Transverse colon (tissue), 4 donors: ENCODE results near the gene LILRA2. TPM values are rescaled to one million over a fixed set of nuclear protein-coding genes. Genes with fewer than 3 reads are reported as not detected.
"Not testable (repeated sequence)": the region's sequence is repeated elsewhere in the genome, so short reads cannot be mapped to it uniquely, and the experiment has no call there.

Experiments
- DNase-seq: peaks from one replicate; pipeline ENCODE4 v3.0.0-alpha.2; 2019
- H3K27ac ChIP-seq, 4 donors: fragments of 200-600 bp; sonication (generic); 2 replicates each; pipeline ENCODE4 v1.5.1; 2016 to 2018; ENCODE audit warnings: inconsistent platforms in 4 of 4
- H3K27me3 ChIP-seq: fragments of 200-600 bp; sonication (generic); 2 replicates; pipeline ENCODE4 v1.5.1; 2017; ENCODE audit warnings: inconsistent platforms
- H3K36me3 ChIP-seq, 4 donors: fragments of 200-600 bp; sonication (generic); 2 replicates each; pipeline ENCODE4 v1.5.1; 2017 to 2019; ENCODE audit warnings: inconsistent platforms in 4 of 4
- H3K4me1 ChIP-seq, 4 donors: fragments of 200-600 bp; sonication (generic); 2 replicates each; pipeline ENCODE4 v1.5.1; 2017 to 2020; ENCODE audit warnings: inconsistent platforms in 4 of 4
- H3K4me3 ChIP-seq, 4 donors: fragments of 200-600 bp; sonication (generic); 1 replicate in 1 of 4; 2 replicates in 3 of 4; pipeline versions ENCODE4 v1.5.1 to v1.6.1; 2017 to 2019; ENCODE audit warnings: inconsistent platforms in 4 of 4
- H3K9me3 ChIP-seq, 2 donors: fragments of 200-600 bp; sonication (generic); 2 replicates each; pipeline ENCODE4 v1.5.1; 2017 to 2019; ENCODE audit warnings: inconsistent platforms in 2 of 2
- EP300 ChIP-seq: sonication (generic); formaldehyde crosslinking; IDR thresholded peaks from one replicate; pipeline ENCODE4 v1.6.1; 2017; ENCODE audit warnings: antibody characterized with exemption, low read depth
- POLR2A ChIP-seq: fragments of 450-650 bp; IDR thresholded peaks from one replicate; pipeline ENCODE4 v1.6.1; 2016; ENCODE audit warnings: antibody characterized with exemption, mild to moderate bottlenecking, moderate library complexity
- POLR2AphosphoS5 ChIP-seq, 3 donors: sonication (generic); formaldehyde crosslinking; IDR thresholded peaks; one replicate each; pipeline ENCODE4 v1.6.1; 2016; ENCODE audit warnings: antibody characterized with exemption in 3 of 3
- WGBS, 2 donors: methylation state at CpG; one replicate each; pipeline ENCODE4 v1.1.5; 2018; ENCODE audit warnings: low coverage in 1 of 2; 5-methylcytosine and 5-hydroxymethylcytosine counted together
- in situ Hi-C, 4 donors: fragments of 200-750 bp; cut with MboI; loops; one replicate each; pipeline versions ENCODE4 v1.15.0 to v1.15.1; 2017; ENCODE audit warnings: low sequenced_read_pairs in 3 of 4, low pct_ligation_motif_present in 1 of 4, low pct_unique_long_range_greater_than_20kb in 1 of 4
- intact Hi-C: fragments of 100-400 bp; cut with DNase I; formaldehyde crosslinking; loops from one replicate; pipeline ENCODE4 v1.15.1; 2023; ENCODE audit warnings: low total_unique reads
- total RNA-seq, 4 donors: library from RNA; depleted of rRNA; stranded (reverse); fragments of >200 nt; gene quantifications; one replicate each; pipeline ENCODE4 v1.1.0, GENCODE V29; 2016
- TF ChIP-seq, protein P1 (sequence below), 5 experiments: fragments of 200-600 bp in 3 of 5; fragments of 450-650 bp in 2 of 5; sonication (generic) in 3 of 5; IDR thresholded peaks; 1 replicate in 2 of 5; 2 replicates in 3 of 5; pipeline ENCODE4 v1.5.1; 2016 to 2017; ENCODE audit warnings: antibody characterized with exemption in 5 of 5, inconsistent platforms in 3 of 5, mild to moderate bottlenecking in 2 of 5, moderate library complexity in 1 of 5

Gene LILRA2
- total RNA-seq, 4 donors from 2014 or later, result 1.1 to 1.5 TPM; not detected in 2

DNA sequence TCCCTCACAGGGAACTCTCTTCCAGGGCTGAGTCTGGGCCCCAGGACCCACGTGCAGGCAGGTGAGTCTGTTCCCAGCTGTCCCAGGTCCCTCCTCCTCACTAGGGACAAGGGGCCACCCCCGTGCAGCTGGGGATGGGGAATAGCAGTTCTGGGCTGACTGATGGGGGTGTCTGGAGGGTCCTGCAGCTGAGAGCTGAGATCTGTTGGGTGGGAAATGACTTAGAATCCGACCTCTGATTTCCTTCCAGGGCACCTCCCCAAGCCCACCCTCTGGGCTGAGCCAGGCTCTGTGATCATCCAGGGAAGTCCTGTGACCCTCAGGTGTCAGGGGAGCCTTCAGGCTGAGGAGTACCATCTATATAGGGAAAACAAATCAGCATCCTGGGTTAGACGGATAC lies 461 bp downstream of the LILRA2 start:
- no peak overlapping the region for H3K27ac ChIP-seq
- no peak overlapping the region for H3K4me3 ChIP-seq
- intact Hi-C loops, result no loop called here
- 48% methylated on average over 3 of the region's 4 CpGs; no CpG with 5 or more reads in 1 of the 2 donors for WGBS, 2 donors
- in situ Hi-C loops, result no loop called here
- no peaks in the 10 kb centered on the region for H3K36me3 ChIP-seq
- no peak for DNase-seq
- no peak for TF ChIP-seq EP300
- no peak for TF ChIP-seq POLR2AphosphoS5 (IDR thresholded peaks at IDR 0.05)
- TF ChIP-seq, protein P1, sequence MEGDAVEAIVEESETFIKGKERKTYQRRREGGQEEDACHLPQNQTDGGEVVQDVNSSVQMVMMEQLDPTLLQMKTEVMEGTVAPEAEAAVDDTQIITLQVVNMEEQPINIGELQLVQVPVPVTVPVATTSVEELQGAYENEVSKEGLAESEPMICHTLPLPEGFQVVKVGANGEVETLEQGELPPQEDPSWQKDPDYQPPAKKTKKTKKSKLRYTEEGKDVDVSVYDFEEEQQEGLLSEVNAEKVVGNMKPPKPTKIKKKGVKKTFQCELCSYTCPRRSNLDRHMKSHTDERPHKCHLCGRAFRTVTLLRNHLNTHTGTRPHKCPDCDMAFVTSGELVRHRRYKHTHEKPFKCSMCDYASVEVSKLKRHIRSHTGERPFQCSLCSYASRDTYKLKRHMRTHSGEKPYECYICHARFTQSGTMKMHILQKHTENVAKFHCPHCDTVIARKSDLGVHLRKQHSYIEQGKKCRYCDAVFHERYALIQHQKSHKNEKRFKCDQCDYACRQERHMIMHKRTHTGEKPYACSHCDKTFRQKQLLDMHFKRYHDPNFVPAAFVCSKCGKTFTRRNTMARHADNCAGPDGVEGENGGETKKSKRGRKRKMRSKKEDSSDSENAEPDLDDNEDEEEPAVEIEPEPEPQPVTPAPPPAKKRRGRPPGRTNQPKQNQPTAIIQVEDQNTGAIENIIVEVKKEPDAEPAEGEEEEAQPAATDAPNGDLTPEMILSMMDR (IDR thresholded peaks at IDR 0.05), result no peak
- no peaks in the 10 kb centered on the region for H3K9me3 ChIP-seq
- H3K4me1 ChIP-seq, result no peaks in the 10 kb centered on the region
- peaks cover 5% of the 10 kb centered on the region for H3K27me3 ChIP-seq

DNA sequence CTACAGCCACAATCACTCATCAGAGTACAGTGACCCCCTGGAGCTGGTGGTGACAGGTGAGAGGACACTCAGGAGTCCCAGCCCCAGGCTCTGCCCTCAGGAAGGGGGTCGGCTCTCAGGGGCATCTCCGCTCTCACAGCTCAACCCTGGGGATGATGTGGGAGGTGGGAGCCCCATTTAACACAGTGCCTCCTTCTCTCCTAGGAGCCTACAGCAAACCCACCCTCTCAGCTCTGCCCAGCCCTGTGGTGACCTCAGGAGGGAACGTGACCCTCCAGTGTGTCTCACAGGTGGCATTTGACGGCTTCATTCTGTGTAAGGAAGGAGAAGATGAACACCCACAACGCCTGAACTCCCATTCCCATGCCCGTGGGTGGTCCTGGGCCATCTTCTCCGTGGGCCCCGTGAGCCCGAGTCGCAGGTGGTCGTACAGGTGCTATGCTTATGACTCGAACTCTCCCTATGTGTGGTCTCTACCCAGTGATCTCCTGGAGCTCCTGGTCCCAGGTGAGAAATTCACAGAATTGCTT lies 1.0 kb downstream of the LILRA2 start:
- no peak for DNase-seq
- in situ Hi-C loops (no loop called here), intact Hi-C loops (no loop called here)
- Histone ChIP-seq H3K9me3 (no peaks in the 10 kb centered on the region), H3K27ac (no peak overlapping the region), H3K4me3 (no peak overlapping the region), H3K27me3 (peaks cover 5% of the 10 kb centered on the region), H3K4me1 (no peaks in the 10 kb centered on the region), H3K36me3 (no peaks in the 10 kb centered on the region)
- 74% methylated on average over 12 of the region's 12 CpGs; no CpG with 5 or more reads in 1 of the 2 donors for WGBS, 2 donors
- TF ChIP-seq EP300 (no peak), POLR2A (no peak), POLR2AphosphoS5 (IDR thresholded peaks at IDR 0.05) (no peak)
- TF ChIP-seq, protein P1 (IDR thresholded peaks at IDR 0.05), result no peak

DNA sequence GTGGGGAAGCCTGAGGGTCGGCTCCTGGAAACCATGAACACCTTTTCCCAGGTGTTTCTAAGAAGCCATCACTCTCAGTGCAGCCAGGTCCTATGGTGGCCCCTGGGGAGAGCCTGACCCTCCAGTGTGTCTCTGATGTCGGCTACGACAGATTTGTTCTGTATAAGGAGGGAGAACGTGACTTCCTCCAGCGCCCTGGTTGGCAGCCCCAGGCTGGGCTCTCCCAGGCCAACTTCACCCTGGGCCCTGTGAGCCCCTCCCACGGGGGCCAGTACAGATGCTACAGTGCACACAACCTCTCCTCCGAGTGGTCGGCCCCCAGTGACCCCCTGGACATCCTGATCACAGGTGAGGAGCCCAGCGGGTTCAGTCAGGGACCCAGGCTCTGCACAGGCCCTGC lies 1.6 kb downstream of the LILRA2 start:
- H3K4me1 ChIP-seq, H3K27ac ChIP-seq, H3K27me3 ChIP-seq, intact Hi-C loops, H3K4me3 ChIP-seq, H3K36me3 ChIP-seq, DNase-seq, in situ Hi-C loops, H3K9me3 ChIP-seq: not testable (repeated sequence)
- 61 to 80% methylated on average over 3 to 9 of the region's 9 CpGs for WGBS, 2 donors

DNA sequence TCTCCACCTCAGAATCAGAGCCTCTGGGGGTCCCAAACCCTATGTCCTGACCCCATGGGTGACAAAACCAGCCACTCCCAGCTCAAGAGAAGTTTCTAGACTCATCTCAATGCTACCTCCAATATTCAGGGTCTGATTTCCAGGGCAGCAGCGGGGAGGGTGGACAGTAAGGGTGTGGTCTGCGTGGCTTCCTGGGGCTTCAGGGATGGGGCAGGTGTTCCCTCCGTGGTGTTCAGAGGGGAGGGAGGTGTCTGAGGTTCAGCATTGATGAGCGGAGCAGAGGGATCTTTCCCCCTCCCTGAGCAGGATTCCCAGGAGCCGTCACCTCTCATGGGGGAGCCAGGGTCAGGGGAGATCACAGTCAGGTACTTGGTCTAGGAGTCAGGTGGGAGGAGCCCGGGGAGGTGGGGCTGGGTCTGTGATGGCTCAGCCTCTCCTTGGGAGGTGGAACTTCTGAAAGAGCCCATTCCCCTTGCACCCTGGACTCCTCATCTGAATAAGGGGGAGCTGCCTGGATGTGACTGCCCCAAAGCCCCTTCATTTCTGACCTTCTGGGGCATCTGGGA lies 2.9 kb downstream of the LILRA2 start:
- DNase-seq, result no peak
- 54% methylated on average over 6 of the region's 6 CpGs; no CpG with 5 or more reads in 1 of the 2 donors for WGBS, 2 donors
- Histone ChIP-seq H3K4me3 (no peak overlapping the region), H3K27me3 (peaks cover 5% of the 10 kb centered on the region), H3K4me1 (no peaks in the 10 kb centered on the region), H3K9me3 (no peaks in the 10 kb centered on the region), H3K36me3 (no peaks in the 10 kb centered on the region), H3K27ac (no peak overlapping the region)
- in situ Hi-C loops, result no loop called here
- intact Hi-C loops, result no loop called here
- TF ChIP-seq POLR2A, result no peak
- no peak for TF ChIP-seq POLR2AphosphoS5 (IDR thresholded peaks at IDR 0.05)
- TF ChIP-seq EP300, result no peak
- TF ChIP-seq, protein P1 (IDR thresholded peaks at IDR 0.05), result no peak

DNA sequence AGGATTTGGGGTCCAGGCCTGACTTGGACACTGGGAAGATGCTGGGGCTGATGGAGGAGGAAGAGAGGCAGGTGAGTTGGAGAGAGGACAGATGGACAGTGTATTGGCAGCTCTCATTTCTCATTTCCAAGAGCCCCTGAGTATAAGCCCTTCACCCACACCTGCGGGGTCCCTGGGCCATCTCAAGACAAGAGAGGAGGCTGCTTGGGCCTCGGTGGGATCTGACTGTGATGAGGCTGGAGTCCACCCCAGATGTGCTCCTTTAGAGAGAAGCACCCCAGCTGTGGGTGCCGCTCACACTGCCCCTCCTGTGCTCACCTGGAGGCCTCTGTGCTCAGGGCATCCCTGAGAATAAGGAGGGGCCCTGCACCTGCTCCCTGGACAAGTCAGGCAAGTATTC lies 3.7 kb downstream of the LILRA2 start:
- 80% methylated on average over 3 of the region's 3 CpGs; no CpG with 5 or more reads in 1 of the 2 donors for WGBS, 2 donors
- Histone ChIP-seq H3K36me3 (no peaks in the 10 kb centered on the region), H3K9me3 (no peaks in the 10 kb centered on the region), H3K4me1 (no peaks in the 10 kb centered on the region), H3K27ac (no peak overlapping the region), H3K27me3 (peaks cover 5% of the 10 kb centered on the region), H3K4me3 (no peak overlapping the region)
- intact Hi-C loops (no loop called here), in situ Hi-C loops (no loop called here)
- TF ChIP-seq EP300 (no peak), POLR2AphosphoS5 (IDR thresholded peaks at IDR 0.05) (no peak), POLR2A (no peak)
- TF ChIP-seq, protein P1 (IDR thresholded peaks at IDR 0.05), result no peak
- no peak for DNase-seq

DNA sequence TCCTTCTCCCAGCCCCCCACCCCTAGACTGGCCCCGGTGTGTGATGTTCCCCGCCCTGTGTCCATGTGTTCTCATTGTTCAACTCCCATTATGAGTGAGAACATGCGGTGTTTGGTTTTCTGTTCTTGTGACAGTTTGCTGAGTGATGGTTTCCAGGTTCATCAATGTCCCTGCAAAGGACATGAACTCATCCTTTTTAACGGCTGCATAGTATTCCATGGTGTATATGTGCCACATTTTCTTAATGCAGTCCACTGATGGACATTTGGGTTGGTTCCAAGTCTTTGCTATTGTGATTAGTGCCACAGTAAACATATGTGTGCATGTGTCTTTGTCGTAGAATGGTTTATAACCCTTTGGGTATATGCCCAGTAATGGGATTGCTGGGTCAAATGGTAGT lies 4.7 kb downstream of the LILRA2 start:
- H3K4me1 ChIP-seq, H3K4me3 ChIP-seq, H3K36me3 ChIP-seq, in situ Hi-C loops, H3K27ac ChIP-seq, DNase-seq, H3K27me3 ChIP-seq, intact Hi-C loops, H3K9me3 ChIP-seq: not testable (repeated sequence)
- 83 to 100% methylated on average over 1 to 5 of the region's 5 CpGs for WGBS, 2 donors
